CD4-positive, alpha-beta memory T cell (primary cell): ENCODE results near the gene IDH1. TPM values are rescaled to one million over a fixed set of nuclear protein-coding genes. Genes with fewer than 3 reads are reported as not detected.

Source experiments
- CTCF ChIA-PET: fragments of 350-600 bp; sonication (Branson Sonifier 250); formaldehyde crosslinking; loops from one replicate; lab custom pipeline; 2021; ENCODE audit warnings: inconsistent platforms; ENCODE audit not compliant: partially characterized antibody; lab: Charles Lee
- POLR2A ChIA-PET: fragments of 350-600 bp; sonication (Branson Sonifier 250); formaldehyde crosslinking; loops from one replicate; lab custom pipeline; 2021; ENCODE audit not compliant: partially characterized antibody; lab: Charles Lee
- DNase-seq, 5 donors: peaks; one replicate each; pipeline versions ENCODE4 v3.0.0 to v3.0.0-alpha.2; 2020 to 2022; ENCODE audit warnings: mixed read lengths in 1 of 5
- H3K27ac ChIP-seq: one replicate; pipeline ENCODE4 v1.7.0; 2013; ENCODE audit warnings: low read depth, low read length
- H3K27me3 ChIP-seq: 2 replicates; pipeline ENCODE4 v1.7.0; 2013; ENCODE audit warnings: mild to moderate bottlenecking, low read length, moderate library complexity; ENCODE audit not compliant: insufficient read depth
- H3K36me3 ChIP-seq: 2 replicates; pipeline ENCODE4 v1.7.0; 2013; ENCODE audit warnings: mild to moderate bottlenecking, low read length, moderate library complexity; ENCODE audit not compliant: insufficient read depth
- H3K4me1 ChIP-seq: 2 replicates; pipeline ENCODE4 v1.7.0; 2013; ENCODE audit warnings: mild to moderate bottlenecking, low read length, moderate library complexity; ENCODE audit not compliant: insufficient read depth
- H3K4me3 ChIP-seq, 2 donors: one replicate each; pipeline ENCODE4 v1.7.0; 2013; ENCODE audit warnings: low read length in 2 of 2, mild to moderate bottlenecking in 1 of 2
- H3K9me3 ChIP-seq, 2 donors: one replicate each; pipeline ENCODE4 v1.7.0; 2013; ENCODE audit warnings: low read length in 2 of 2, control low read depth in 1 of 2; ENCODE audit not compliant: control insufficient read depth in 1 of 2
- H3K27ac Mint-ChIP-seq, 7 donors: one replicate each; pipeline ENCODE4 v1.8.0; 2020 to 2021; ENCODE audit warnings: mixed read lengths in 7 of 7, mild to moderate bottlenecking in 6 of 7, inconsistent platforms in 3 of 7, moderate library complexity in 3 of 7
- H3K27me3 Mint-ChIP-seq, 2 donors: one replicate each; pipeline ENCODE4 v1.8.0; 2020 to 2021; ENCODE audit warnings: mixed read lengths in 2 of 2
- H3K36me3 Mint-ChIP-seq, 2 donors: one replicate each; pipeline ENCODE4 v1.8.0; 2020 to 2021; ENCODE audit warnings: mixed read lengths in 2 of 2, inconsistent platforms in 1 of 2, mild to moderate bottlenecking in 1 of 2
- H3K4me1 Mint-ChIP-seq, 4 donors: one replicate each; pipeline ENCODE4 v1.8.0; 2020 to 2021; ENCODE audit warnings: mixed read lengths in 4 of 4, mild to moderate bottlenecking in 1 of 4
- H3K4me3 Mint-ChIP-seq, 8 donors: one replicate each; pipeline ENCODE4 v1.8.0; 2020 to 2021; ENCODE audit warnings: mixed read lengths in 8 of 8, mild to moderate bottlenecking in 7 of 8, moderate library complexity in 6 of 8, inconsistent platforms in 3 of 8
- H3K9me3 Mint-ChIP-seq, 8 donors: one replicate each; pipeline ENCODE4 v1.8.0; 2020 to 2021; ENCODE audit warnings: mixed read lengths in 8 of 8, mild to moderate bottlenecking in 5 of 8, inconsistent platforms in 3 of 8, moderate library complexity in 1 of 8
- intact Hi-C: fragments of 100-400 bp; cut with micrococcal nuclease; formaldehyde crosslinking; loops from one replicate; pipeline ENCODE4 v1.15.1; 2023
- polyA plus RNA-seq, 2 donors: library from polyadenylated mRNA; unstranded; fragments of 300-500 nt; fragmentation: Illumina TruSeq; gene quantifications; one replicate each; pipeline ENCODE4 v1.2.3, GENCODE V29; 2021
- total RNA-seq, 2 experiments: library from RNA; stranded (reverse); gene quantifications; one replicate each; pipeline ENCODE4 v1.2.3, GENCODE V29; 2021

IDH1 gene
- total and polyA plus RNA-seq, 4 experiments from 2014 or later, result 5.9 to 25.9 (median 15.8) TPM

GRCh38 chr2:208253600-208254117, 1.2 kb downstream of the IDH1 start:
- peak overlapping the region; percentile 36 for H3K27ac ChIP-seq
- Mint-ChIP-seq H3K9me3 (peaks cover 0 to 3% (median 0%) of the 10 kb centered on the region in 8 donors), H3K27ac (peak overlapping the region in 5 of 7 donors; percentile 16 to 86 (median 70)), H3K36me3 (peaks cover 24 to 47% of the 10 kb centered on the region in 2 donors), H3K4me1 (peaks cover 12 to 32% (median 18%) of the 10 kb centered on the region in 4 donors), H3K27me3 (no peaks in the 10 kb centered on the region), H3K4me3 (peak overlapping the region; percentile 93 to 100 (median 98))
- H3K4me1 ChIP-seq, result peaks cover 14% of the 10 kb centered on the region
- ChIA-PET CTCF (interaction anchor here (1.0 to 6.6 kb wide), 7 partner anchors 16 to 228 kb away, joined by 3 to 138 read pairs (median 6); partner anchors contain the start of gene PIKFYVE), POLR2A (interaction anchor here (0.7 to 5.2 kb wide), 3 partner anchors 12 to 79 kb away, joined by 4 to 94 read pairs (median 10); partner anchors contain the start of gene PIKFYVE)
- no peaks in the 10 kb centered on the region for H3K9me3 ChIP-seq
- DNase-seq, result peak in 2 of 5 donors; percentile 4 to 9
- intact Hi-C loops, result loop anchor here (1.0 to 5.0 kb wide), 4 partner anchors 13 to 1486 kb away; partner anchors contain the start of genes CCNYL1, FASTKD2, MDH1B and PIKFYVE
- peaks cover 7% of the 10 kb centered on the region for H3K36me3 ChIP-seq
- H3K4me3 ChIP-seq, result peak overlapping the region in 1 of 2 donors; percentile 92
- no peaks in the 10 kb centered on the region for H3K27me3 ChIP-seq

- peaks cover 32 to 54% of the 10 kb centered on the region in 2 donors for H3K36me3 Mint-ChIP-seq
- POLR2A ChIA-PET, result interaction anchor here (2.3 to 5.2 kb wide), 2 partner anchors 13 to 16 kb away, joined by 10 to 94 read pairs; partner anchors contain the start of gene PIKFYVE
Observed at GRCh38 chr2:208252716-208253492, 2.0 kb downstream of the IDH1 start.

GRCh38 chr2:208251098-208251497, 3.8 kb downstream of the IDH1 start:
- H3K27ac Mint-ChIP-seq, result no peak overlapping the region
- H3K27me3 ChIP-seq, result no peaks in the 10 kb centered on the region
- CTCF ChIA-PET, result interaction anchor here (1.5 to 6.6 kb wide), 3 partner anchors 10 to 76 kb away, joined by 6 to 138 read pairs (median 49); partner anchors contain the start of gene PIKFYVE
- peaks cover 14% of the 10 kb centered on the region for H3K4me1 ChIP-seq
- H3K27me3 Mint-ChIP-seq, result no peaks in the 10 kb centered on the region
- H3K4me3 ChIP-seq, result no peak overlapping the region
- H3K9me3 ChIP-seq, result no peaks in the 10 kb centered on the region
- no peak overlapping the region for H3K27ac ChIP-seq
- H3K4me3 Mint-ChIP-seq, result no peak overlapping the region
- intact Hi-C loops, result loop anchor here (5.0 kb wide), 2 partner anchors 539 to 1484 kb away; partner anchors contain the start of genes CCNYL1, FASTKD2 and MDH1B
- no peak for DNase-seq
- peaks cover 10 to 32% (median 18%) of the 10 kb centered on the region in 4 donors for H3K4me1 Mint-ChIP-seq
- POLR2A ChIA-PET, result no interaction called here
- peaks cover 0 to 3% (median 0%) of the 10 kb centered on the region in 8 donors for H3K9me3 Mint-ChIP-seq
- peaks cover 20% of the 10 kb centered on the region for H3K36me3 ChIP-seq
- peaks cover 41 to 67% of the 10 kb centered on the region in 2 donors for H3K36me3 Mint-ChIP-seq

More at GRCh38 chr2:208252716-208253492, 2.0 kb downstream of the IDH1 start:
- no peak overlapping the region for H3K4me3 ChIP-seq
- no peak overlapping the region for H3K27ac ChIP-seq
- H3K4me3 Mint-ChIP-seq, result peak overlapping the region in 4 of 8 donors; percentile 33 to 100 (median 98)
- H3K4me1 ChIP-seq, result peaks cover 14% of the 10 kb centered on the region
- H3K27ac Mint-ChIP-seq, result peak overlapping the region in 3 of 7 donors; percentile 22 to 86 (median 36)
- no peak for DNase-seq
- no peaks in the 10 kb centered on the region for H3K27me3 Mint-ChIP-seq
- H3K9me3 Mint-ChIP-seq, result peaks cover 0 to 3% (median 0%) of the 10 kb centered on the region in 8 donors
- intact Hi-C loops, result loop anchor here (5.0 kb wide), 2 partner anchors 541 to 1486 kb away; partner anchors contain the start of genes CCNYL1, FASTKD2 and MDH1B
- CTCF ChIA-PET, result interaction anchor here (0.6 to 6.6 kb wide), 6 partner anchors 17 to 487 kb away, joined by 3 to 138 read pairs (median 6); partner anchors contain the start of gene PIKFYVE
- H3K27me3 ChIP-seq, result no peaks in the 10 kb centered on the region
- H3K4me1 Mint-ChIP-seq, result peaks cover 12 to 32% (median 18%) of the 10 kb centered on the region in 4 donors
- H3K36me3 ChIP-seq, result peaks cover 12% of the 10 kb centered on the region
- H3K9me3 ChIP-seq, result no peaks in the 10 kb centered on the region

DNA sequence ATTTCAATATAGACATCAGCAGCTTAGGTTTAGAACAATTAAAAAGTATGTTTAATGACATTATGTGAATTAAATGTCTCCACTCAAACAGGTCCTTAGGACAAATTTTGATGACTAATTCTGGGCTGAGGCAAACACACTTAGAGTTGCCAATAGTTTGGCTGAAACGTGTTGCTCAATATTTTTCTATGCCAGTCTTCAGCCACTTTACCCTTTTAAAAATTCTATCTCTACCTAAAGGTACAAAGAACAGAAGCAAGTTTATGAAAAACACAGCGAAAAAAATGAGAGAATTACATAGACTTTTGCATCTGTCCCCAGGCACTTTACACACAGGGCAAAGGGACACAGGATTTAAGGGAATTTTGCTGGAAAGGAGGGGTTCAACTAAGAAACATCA, 4.5 kb downstream of the IDH1 start:
- H3K27ac Mint-ChIP-seq, result no peak overlapping the region
- peaks cover 8 to 27% (median 15%) of the 10 kb centered on the region in 4 donors for H3K4me1 Mint-ChIP-seq
- H3K27me3 Mint-ChIP-seq, result no peaks in the 10 kb centered on the region
- no peaks in the 10 kb centered on the region for H3K27me3 ChIP-seq
- H3K9me3 Mint-ChIP-seq, result peaks cover 0 to 3% (median 0%) of the 10 kb centered on the region in 8 donors
- no peak for DNase-seq
- no peak overlapping the region for H3K4me3 Mint-ChIP-seq
- POLR2A ChIA-PET, result no interaction called here
- no peak overlapping the region for H3K27ac ChIP-seq
- no peaks in the 10 kb centered on the region for H3K9me3 ChIP-seq
- H3K4me1 ChIP-seq, result peaks cover 8% of the 10 kb centered on the region
- peaks cover 48 to 73% of the 10 kb centered on the region in 2 donors for H3K36me3 Mint-ChIP-seq
- intact Hi-C loops, result loop anchor here (5.0 kb wide), 2 partner anchors 538 to 1483 kb away; partner anchors contain the start of genes CCNYL1, FASTKD2 and MDH1B
- H3K36me3 ChIP-seq, result peaks cover 26% of the 10 kb centered on the region
- H3K4me3 ChIP-seq, result no peak overlapping the region
- CTCF ChIA-PET, result interaction anchor here (1.5 to 6.6 kb wide), 3 partner anchors 10 to 75 kb away, joined by 6 to 138 read pairs (median 49); partner anchors contain the start of gene PIKFYVE

DNA sequence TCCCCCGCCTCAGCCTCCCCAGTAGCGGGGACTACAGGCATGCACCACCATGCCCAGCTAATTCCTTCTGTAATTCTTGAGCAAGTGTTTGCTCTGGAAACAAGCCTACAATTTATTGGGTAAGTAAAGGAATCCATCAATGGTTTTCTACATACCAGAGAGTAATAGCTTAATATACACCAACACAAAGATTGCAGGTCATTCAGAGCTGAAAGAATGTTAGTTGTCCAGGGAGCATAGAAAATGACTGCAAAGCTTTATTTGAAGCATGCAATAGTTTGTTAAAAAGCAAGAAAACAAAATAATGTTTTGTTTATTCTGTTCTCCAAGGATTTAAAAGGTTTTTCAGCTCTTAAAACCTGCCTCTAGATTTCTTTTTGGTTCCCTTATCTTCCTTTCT, 5.6 kb downstream of the IDH1 start:
- Mint-ChIP-seq H3K27me3 (no peaks in the 10 kb centered on the region), H3K27ac (no peak overlapping the region), H3K4me1 (peaks cover 8 to 16% (median 11%) of the 10 kb centered on the region in 4 donors), H3K9me3 (no peaks in the 10 kb centered on the region), H3K4me3 (no peak overlapping the region), H3K36me3 (peaks cover 51 to 72% of the 10 kb centered on the region in 2 donors)
- ChIA-PET POLR2A (no interaction called here), CTCF (interaction anchor here (0.7 to 1.3 kb wide), 2 partner anchors 9 to 74 kb away, joined by 4 read pairs; no protein-coding TSS in a partner anchor)
- H3K4me1 ChIP-seq, result peaks cover 8% of the 10 kb centered on the region
- no peaks in the 10 kb centered on the region for H3K9me3 ChIP-seq
- no peak overlapping the region for H3K27ac ChIP-seq
- H3K36me3 ChIP-seq, result peaks cover 26% of the 10 kb centered on the region
- no peak overlapping the region for H3K4me3 ChIP-seq
- intact Hi-C loops, result no loop called here
- DNase-seq, result no peak
- no peaks in the 10 kb centered on the region for H3K27me3 ChIP-seq

- peaks cover 4 to 9% (median 7%) of the 10 kb centered on the region in 4 donors for H3K4me1 Mint-ChIP-seq
- peaks cover 3% of the 10 kb centered on the region for H3K4me1 ChIP-seq
- no peaks in the 10 kb centered on the region for H3K9me3 ChIP-seq
- H3K27ac Mint-ChIP-seq, result no peak overlapping the region
- H3K27me3 ChIP-seq, result no peaks in the 10 kb centered on the region
- DNase-seq, result no peak
- POLR2A ChIA-PET, result no interaction called here
- intact Hi-C loops, result no loop called here
- H3K4me3 Mint-ChIP-seq, result no peak overlapping the region
- peaks cover 57 to 73% of the 10 kb centered on the region in 2 donors for H3K36me3 Mint-ChIP-seq
- CTCF ChIA-PET, result interaction anchor here (0.7 to 1.3 kb wide), 2 partner anchors 10 to 73 kb away, joined by 4 read pairs; no protein-coding TSS in a partner anchor
- H3K9me3 Mint-ChIP-seq, result no peaks in the 10 kb centered on the region
- H3K36me3 ChIP-seq, result peaks cover 26% of the 10 kb centered on the region
- no peak overlapping the region for H3K4me3 ChIP-seq
- no peaks in the 10 kb centered on the region for H3K27me3 Mint-ChIP-seq
- no peak overlapping the region for H3K27ac ChIP-seq
Observed at GRCh38 chr2:208248601-208249000, 6.3 kb downstream of the IDH1 start.
